A673 (cell line): Measurements from ENCODE around the gene ATP6V0D1.

ENCODE experiments used
- CTCF ChIP-seq: fragments of 300-800, 200-600 bp; sonication (generic); conservative IDR thresholded peaks from 2 replicates; pipeline ENCODE4 v1.5.1; 2017; ENCODE audit warnings: low read depth, mild to moderate bottlenecking, antibody characterized with exemption, low read length, moderate library complexity, mixed read lengths
- EZH2 ChIP-seq: fragments of 200-600 bp; sonication (generic); IDR thresholded peaks from 2 replicates; pipeline ENCODE4 v1.6.1; 2017; ENCODE audit warnings: borderline replicate concordance, low read depth, mild to moderate bottlenecking, mixed read lengths, antibody characterized with exemption, low read length; ENCODE audit not compliant: poor library complexity, severe bottlenecking

GRCh38 chr16:67454104-67454503 is 26.9 kb downstream of the ATP6V0D1 start:
- TF ChIP-seq CTCF, result no peak
- TF ChIP-seq EZH2, result no peak
